RKO (cell line): ENCODE results near the gene SLC43A1.
"Not testable (repeated sequence)": the region's sequence is repeated elsewhere in the genome, so short reads cannot be mapped to it uniquely, and the experiment has no call there.

Experiments
- DNase-seq: peaks from one replicate; pipeline ENCODE4 v3.0.0-alpha.2; 2016; ENCODE audit warnings: low spot score

Gene SLC43A1

GRCh38 chr11:57460758-57461749, 54.4 kb downstream of the SLC43A1 start:
- no peak for DNase-seq

GRCh38 chr11:57460022-57460757, 55.3 kb downstream of the SLC43A1 start, which contains the start of gene RTN4RL2:
Gene RTN4RL2 (plus strand): TSS chr11:57460528. CDS start chr11:57460866, 338 bp downstream.
- peak; percentile 87 for DNase-seq

GRCh38 chr11:57459164-57460021, 56.1 kb downstream of the SLC43A1 start:
- DNase-seq: no peak

DNA sequence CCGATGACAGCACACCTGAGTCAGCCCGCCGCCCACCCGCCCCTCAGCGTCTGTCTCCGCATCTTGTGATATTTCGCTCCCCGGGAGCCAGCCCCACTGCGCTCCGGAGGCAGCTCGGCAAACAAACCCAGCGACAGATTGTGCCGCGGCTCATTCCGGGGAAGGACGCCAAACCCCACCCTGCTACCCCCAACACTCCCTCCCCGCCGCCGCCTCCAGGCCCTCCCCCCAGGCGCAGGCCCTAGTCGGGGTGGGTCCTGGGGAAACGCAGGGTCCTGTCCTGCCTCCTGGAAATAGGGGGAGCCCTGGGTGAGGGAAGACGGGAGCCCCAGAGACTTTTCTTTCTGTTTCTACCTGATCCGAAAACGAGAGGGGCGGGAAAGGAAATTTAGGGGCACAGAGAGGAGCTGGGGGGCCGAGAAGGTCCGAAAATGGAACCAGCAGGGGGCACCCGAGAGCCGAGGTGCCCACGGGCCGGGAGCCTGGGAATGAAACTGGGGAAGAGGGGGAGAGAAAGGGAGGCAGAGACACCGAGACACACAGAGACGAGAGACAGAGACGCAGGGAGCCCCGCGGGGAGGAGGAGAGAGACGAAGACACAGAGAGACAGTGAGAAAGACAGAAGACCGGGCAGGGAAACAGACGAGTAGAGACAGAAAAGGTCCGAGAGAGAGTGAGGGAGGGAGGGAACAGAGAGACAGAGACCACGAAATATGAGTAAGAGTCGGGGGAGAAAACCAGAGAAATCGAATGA, 56.9 kb downstream of the SLC43A1 start:
- peak; percentile 32 for DNase-seq

GRCh38 chr11:57458060-57458409, 57.5 kb downstream of the SLC43A1 start:
- DNase-seq: peak; percentile 40

DNA sequence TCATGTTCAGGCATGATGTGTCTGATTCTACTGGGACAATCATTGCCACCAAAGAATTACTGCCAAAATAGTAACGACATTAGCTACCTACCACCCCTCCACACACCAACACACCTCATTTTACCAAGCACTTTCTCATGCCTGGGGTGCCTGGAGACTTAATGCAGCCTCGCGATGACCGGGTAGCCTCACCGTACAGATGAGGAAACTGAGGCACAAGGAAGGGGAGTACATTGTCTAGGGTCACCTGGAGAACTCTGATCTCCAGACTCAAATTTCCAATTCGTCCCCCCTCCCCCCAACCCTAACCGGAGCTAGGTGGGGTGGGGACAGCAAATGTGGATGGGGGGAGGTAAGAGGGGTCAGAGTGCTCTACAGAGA, 57.9 kb downstream of the SLC43A1 start:
- DNase-seq: no peak

- peak; percentile 87 for DNase-seq
Observed at GRCh38 chr11:57456960-57457642, 58.4 kb downstream of the SLC43A1 start.

GRCh38 chr11:57453543-57454177, 61.8 kb downstream of the SLC43A1 start:
- DNase-seq: no peak

DNA sequence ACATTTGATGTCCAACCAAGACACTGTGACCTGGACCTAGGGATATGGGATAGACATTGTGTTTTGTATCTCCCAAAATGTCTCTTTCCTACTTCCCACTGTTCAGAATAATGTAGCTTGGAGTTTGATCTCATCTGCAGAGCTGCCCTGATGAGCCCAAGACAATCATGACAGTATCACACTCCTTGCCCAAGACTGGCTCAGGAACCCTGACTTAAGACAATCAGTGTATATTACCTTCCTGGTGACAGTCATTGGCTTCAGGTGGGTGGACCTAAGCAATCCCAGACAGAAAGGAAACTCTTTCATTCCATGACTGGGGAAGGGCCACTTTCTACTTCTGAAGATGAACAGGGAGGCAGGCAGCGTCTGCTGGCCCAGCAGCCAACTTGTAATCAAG, 69.4 kb downstream of the SLC43A1 start:
- DNase-seq: no peak

GRCh38 chr11:57445122-57445394, 70.4 kb downstream of the SLC43A1 start:
- not testable (repeated sequence) for DNase-seq

DNA sequence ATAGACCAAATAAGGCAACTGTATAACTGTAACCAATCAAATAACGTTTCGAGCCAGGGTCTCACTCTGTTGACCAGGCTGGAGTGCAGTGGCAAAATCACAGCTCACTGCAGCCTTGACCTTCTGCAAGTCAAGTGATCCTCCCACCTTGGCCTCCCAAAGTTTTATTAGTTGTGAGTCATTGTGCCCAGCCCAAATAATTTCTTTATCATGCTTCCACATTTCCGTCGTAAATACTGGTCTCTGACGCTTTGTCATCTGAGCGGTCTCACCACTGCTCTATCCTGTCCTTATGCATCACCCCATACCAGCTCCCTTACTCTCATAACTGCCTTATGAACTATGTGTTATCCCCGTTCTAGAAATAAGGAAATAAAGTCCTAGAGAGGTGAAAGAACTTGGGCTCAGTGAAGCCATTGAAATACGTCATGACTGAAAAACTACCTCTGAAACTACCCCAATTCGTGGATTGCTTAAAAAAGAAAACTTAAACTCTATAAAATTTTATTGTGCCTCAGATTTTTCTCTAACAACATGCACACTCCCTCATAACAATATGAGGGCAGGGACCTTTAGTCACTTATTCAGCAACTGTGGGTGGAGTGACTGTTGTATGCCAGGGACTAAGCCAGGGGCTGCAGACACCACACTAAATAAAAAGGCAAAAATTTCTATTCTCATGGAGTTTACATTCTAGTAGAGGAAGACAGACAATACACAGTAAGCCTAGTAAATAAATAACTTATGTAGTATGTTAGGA, 71.0 kb downstream of the SLC43A1 start:
- peak; percentile 72 for DNase-seq

DNA sequence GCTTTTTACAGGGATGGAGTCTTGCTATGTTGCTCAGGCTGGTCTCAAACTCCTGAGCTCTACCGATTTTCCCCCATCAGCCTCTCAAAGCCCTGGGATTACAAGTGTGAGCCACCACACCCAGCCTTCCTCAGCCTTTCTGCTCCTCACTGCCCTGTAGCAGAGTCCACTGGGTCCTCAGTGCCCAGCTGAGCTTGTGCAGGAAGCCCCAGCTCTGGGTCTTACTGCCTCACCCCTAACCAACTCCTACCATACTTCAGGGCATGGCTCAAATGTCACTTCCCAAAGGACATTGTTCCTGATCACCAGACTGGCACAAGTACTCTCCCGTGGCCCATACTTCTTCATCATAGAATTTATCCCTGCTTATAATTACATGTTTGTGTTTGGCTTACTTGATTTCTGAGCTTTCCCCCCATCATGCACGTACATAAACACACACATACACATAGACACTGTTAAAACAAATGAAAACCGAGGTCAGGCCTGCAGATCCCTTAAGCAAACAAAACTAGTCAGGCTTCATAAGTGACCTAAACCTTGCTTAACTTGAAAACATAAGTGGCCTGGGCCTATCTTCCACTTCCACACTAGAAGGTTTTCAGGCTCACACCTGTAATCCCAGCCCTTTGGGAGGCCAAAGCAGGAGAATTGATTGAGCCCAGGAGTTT, 74.6 kb downstream of the SLC43A1 start:
- DNase-seq: no peak

GRCh38 chr11:57439786-57440185, 75.7 kb downstream of the SLC43A1 start:
- DNase-seq: no peak

DNA sequence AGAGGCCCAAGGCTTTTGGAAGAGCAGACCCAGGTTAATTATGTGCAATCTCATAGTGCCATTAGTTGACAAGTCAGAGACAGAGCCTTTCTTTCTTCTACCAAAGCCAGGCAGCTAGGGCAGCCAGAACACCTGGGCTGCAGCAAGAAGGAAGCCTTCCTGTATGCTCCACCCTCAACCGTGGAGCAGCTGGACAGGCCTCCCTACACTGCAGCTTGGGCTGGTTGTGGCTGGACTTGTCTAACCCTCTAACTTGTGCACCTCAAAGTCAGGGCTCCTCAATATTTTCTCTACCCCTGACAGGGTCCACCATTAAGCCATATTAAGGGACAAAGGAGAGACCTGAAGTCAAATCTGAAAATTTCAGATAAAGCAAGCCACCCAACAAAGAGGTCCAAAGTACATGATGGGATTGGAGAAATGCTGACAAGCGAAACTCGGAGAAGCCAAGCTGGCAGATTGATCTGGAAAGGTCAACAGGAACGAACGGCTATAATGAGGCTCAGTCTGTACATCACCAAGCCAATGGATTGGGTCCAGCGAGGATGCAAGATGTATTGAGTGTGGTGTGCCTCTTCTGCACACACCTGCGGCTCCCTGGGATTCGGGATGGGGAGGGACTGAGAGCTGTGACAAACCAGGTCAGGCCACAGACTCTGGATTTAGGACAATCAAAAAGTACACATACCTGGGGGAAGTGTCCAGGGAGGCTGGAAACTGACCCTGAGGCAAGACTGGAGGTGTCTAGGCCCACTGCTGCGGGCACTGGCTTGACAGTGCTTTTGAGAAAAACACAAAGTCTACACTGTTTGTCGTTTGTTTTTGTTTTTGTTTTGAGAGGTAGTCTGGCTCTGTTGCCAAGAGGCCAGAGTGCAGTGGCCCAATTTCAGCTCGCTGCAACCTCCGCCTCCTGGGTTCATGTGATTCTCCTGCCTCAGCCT, 76.9 kb downstream of the SLC43A1 start:
- DNase-seq: no peak

DNA sequence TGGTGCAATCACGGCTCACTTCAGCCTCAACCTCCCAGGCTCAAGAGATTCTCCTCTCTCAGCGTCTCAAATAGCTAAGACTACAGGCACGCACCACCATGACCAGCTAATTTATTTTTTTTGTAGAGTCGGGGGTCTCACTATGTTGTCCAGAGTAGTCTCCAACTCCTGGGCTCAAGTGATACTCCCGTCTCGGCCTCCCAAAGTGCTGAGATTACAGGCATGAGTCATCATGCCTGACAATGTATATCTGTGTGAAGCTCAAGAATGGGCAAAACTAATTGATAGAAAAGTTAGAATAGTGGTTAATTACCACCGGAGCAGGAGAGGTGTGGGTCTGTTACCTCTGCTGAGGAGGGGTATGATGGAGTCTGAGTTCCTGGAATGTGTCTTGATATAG, 79.5 kb downstream of the SLC43A1 start:
- DNase-seq: no peak

DNA sequence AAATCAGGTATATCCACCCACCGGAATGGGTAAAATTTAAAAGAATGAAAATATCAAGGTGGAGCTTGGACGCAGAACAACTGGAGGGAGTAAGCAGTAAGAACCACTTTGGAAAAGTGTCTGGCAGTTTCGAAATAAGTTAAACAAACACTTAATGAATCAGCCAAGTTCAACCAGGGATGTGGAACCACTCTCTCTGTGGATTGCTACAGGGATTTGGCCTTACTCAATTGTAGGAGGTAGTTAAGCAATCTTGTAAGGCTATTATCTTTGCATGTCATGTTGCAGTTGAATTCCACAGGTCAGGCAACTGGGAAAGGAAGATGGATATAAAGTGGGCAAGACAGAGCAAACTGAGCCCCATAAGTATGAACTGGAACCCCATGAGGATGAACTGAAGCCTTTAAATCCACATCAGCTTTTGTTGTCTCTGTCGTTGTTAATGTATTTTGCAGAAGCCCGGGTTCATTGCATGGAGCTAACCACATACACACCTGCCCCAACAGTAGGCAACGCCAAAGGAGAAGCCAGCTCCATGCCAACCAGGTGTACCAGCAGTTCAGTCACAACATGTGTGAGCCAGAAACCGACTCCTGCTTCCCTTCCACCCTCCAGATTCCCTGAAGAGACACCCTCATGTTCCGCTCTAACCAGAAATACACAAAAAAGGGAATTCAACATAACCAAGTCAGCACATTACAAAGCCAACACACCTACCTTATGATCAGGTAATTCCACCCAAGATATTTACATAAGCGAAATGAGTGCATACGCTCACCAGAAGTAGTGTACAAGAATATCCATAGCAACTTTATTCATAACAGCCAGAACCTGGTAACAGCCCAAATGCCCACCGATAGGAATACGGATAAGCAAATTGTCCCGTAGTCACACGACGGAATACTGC, 80.6 kb downstream of the SLC43A1 start:
- no peak for DNase-seq
